GM10847 (cell line): Measurements from ENCODE around the gene PYCR2.

Experiments
- POLR2A ChIP-seq: IDR thresholded peaks from 2 replicates; pipeline ENCODE4 v1.6.1; 2011; ENCODE audit not compliant: insufficient read length; ENCODE audit errors: extremely low read depth

The PYCR2 gene

DNA sequence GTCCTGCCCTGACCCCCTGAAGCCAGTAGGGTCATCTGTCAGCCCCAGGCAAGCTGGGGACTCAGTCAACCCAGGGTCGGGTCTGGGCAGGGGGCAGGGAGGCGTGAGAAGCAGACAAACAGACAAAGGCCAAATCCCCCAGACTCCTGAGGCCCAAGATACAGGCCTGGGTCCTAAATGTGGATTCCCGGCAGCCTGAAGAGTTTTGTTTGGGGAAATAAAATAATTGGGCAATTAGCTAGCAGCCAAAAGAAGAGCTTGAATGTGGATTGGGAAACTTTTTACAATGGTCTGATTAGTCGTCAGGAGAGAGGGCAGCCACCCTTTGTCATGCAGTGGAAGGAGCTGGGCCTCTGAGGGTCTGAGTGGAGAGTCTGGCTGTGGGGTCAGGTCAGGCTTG, 21.5 kb upstream of the PYCR2 start:
- no peak for TF ChIP-seq POLR2A

DNA sequence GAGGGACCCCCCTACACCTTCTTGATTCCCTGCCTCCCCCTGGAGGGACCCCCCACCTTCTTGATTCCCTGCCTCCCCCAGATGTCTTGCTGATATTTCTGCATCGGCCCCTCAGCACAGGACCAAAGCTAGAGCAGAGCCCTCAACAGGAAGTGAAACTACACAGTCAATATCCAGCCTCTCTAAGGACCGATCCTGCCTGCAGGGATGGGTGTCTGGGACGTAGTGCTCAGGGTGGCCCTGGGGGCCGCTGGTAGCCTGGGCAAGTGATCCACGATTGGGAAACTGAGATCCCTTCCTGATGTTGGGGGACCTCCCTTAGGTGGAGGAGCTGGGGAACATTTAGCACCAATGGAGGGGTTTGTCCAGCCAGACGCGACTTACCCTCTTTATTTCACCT, 20.9 kb upstream of the PYCR2 start:
- no peak for TF ChIP-seq POLR2A

DNA sequence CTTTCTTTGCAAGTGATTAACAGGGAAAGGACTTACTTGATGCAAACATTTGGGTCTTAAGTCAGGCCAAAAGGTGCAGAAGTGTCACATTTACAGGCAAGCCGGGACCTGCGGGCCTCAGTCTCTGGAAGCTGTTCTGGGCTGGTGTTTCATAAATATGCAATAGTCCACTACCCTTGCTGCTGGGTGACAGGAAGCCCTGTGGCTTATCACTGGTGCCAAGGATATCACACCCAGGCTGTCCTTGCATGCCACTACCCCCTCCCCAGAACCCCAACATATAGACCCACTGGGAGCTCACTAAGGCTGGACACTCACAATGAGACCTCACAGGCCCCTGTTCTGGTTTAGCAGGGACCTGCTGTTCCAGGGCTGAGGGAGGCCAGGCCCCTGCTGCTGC, 20.3 kb upstream of the PYCR2 start:
- no peak for TF ChIP-seq POLR2A

DNA sequence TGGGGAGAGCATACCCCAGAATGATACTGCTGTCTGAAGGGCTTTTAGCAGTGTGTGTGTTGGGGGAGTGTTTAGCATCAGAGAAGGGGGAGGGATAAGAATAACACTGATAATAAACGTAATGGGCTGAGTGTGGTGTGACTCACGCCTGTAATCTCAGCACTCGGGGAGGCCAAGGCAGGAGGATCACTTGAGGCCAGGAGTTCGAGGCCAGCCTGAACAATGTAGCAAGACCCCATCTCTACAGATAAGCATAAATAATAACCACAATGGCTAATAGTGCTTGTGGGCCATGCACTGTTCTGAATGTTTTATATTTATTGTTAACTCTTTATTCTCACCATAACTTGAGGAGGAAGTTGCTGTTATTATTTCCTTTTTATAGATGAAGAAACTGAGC, 19.5 kb upstream of the PYCR2 start:
- TF ChIP-seq POLR2A: no peak

DNA sequence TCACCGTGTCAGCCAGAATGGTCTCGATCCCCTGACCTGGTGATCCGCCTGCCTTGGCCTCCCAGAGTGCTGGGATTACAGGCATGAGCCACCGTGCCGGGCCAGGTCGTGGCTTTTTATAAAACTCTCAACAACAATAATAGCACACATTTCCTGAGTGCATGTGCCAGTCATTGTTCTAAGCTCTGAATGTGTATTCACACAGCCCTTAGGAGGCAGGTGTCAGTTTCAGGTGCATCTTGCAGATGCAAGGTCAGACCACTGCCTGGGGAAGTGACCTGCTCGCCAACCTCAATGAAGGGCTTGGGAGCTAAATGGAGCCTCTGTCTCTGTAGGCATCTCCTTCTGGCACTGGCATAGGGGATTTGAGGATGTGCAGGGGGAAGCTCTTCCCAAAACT, 18.5 kb upstream of the PYCR2 start:
- no peak for TF ChIP-seq POLR2A

DNA sequence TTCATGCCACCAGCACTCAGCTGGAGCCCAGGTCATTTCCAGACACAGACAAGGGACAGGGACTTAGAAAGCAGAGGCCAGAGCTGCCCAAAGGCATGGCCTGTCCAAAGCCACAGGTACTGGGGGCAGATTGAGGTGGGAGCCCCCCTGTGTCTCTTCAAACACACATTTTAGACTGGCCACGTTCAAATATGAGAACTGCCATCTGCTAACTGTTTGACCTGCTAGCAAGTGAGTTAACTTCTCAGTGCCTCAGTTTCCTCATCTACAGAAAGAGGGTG, 17.8 kb upstream of the PYCR2 start:
- no peak for TF ChIP-seq POLR2A

DNA sequence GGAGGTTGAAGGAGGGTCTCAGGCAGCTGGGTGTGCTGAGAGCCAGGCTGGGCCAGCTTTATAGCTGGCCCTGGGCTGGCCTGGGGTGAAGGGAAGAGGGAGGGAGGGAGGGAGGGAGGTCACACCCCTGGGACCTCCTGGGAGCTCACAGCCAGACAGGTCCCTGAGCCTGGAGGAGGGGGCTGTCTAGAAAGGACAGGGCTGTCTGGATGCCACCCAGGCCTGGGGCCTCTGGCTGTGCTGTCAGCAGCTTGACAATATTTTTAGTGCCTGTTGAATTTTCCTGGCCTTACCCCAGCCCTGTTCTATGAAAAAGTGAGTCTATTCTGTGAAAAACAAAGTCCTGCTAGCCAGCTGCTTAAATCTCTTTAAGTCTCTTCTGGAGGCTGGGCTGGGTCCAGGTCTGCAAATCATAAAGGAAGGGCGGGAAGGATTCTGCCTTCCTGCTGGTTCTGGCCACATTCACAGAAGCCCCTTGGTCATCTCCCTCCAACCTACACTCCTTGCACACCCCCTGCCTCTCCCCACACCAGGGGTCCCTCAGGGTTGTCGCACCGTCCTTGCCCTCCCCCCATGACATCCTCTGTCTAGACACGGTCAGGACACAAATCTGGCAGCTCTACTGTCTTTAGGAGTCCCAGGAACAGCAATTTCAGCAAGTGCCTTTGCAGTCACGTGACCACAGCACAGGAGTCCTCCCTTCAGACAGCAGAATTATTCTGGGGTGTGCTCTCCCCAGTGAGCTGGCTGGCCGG, 17.3 kb upstream of the PYCR2 start, which contains the start of gene LEFTY2:
LEFTY2 (minus strand) TSS at position 34 of the 755 bp plus-strand sequence. CDS start 80 bp downstream, outside the sequence.
- TF ChIP-seq POLR2A: no peak

DNA sequence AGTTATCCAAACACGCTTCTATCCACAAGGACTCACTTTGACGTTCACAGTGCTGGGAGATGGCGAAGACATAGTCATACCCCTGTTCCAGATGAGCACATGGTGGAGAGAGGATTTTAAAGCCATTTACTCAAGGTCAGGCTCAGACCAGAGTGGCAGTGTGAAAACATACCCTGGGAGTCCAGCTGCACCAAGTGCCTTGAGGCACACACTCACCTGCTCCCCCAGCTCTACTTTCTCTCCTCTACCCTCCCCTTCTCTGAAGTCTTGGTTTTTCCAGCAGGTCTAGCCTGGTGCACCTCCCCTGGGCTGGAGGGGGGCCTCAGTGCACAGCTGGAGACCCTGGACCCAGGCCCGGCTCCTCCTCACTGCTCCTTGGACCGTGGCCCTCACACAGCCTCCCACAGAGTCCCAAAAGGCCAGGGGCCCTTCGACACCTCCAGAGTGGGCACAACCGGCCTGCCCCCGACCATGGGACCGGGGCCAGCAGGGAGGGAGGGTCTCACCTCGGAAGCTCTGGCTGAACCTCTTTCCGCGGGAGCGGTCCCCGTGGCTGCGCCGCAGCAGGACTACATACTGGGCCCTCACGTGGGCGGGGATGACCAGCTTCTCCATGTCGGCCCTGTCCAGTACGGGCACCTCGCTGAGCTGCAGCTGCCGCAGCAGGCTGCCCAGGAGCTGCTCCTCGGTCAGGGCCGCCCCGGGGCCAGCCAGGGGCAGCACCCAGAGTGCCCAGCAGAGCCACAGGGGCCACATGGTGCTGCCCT, 16.5 kb upstream of the PYCR2 start:
- TF ChIP-seq POLR2A: no peak

DNA sequence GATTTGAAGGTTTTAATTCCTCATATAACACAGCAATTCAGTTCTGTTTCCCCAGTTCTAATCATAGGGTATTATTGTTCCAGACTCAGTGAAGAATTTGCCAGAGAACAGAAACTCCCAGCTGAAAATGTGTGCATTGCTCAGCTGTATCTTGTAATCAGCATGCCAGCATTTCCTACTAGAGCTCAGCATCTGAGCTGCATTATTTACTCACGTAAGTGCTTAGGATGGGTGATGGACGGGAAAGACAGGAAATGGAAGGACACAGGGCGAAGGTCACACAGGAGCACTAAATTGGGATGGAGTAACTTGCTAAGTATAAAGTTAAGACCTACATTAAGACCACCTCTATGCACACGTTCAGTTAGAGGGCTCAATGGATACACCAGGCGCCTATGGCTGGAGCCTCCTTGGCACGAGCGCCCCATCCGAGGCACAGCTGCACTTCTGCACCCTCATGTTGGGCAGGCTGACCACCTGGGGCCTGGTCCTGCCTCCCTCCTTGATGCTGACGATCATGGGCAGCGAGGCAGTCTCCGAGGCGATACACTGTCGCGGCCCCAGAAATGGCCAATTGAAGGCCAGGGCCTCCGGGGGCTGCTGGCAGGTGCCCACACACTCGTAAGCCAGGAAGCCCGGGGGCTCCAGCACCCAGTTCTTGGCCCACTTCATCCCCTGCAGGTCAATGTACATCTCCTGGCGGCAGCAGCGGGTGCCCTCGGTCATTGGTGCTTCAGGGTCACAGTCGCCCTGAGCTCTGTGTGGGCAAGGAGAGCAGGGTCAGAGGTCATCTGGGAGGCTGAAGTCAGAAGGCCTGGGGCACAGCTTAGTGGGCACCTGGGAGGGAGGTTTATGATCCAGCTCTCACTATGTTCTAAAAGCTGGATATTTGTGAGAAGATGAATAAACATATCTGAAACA, 13.3 kb upstream of the PYCR2 start:
- TF ChIP-seq POLR2A: no peak

DNA sequence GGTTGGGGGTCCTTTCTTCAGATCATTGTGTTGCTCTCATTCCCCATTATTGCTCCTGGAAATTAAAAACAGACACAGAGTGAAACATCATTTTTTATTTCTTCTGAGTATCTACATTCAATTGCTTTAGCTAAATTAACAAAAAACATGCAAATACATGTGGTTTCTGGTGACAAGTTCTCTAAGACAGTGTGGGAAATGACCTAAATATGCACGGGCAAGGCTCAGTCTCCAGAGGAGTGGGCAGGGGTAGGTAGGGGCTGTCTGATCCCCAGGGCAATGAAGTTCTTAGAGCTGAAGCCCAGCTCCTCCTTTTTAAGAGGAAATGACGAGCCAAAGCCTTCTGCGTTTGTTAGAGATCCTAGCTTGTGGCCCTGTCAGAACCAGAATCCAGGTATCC, 12.5 kb upstream of the PYCR2 start:
- TF ChIP-seq POLR2A: no peak

DNA sequence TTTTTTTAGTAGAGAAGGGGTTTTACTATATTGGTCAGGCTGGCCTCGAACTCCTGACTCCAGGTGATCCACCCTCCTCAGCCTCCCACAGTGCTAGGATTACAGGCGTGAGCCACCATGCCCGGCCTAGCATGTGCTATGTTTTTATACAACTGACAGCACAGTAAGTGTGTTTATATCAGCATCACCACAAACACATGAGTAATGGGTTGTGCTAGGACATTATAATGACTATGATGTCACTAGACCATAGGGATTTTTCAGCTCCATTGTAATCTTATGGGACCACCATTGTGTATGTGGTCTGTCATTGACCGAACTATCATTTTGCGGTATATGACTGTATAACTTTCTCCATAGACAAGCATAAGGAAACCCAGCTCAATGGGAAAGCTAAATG, 10.7 kb upstream of the PYCR2 start:
- TF ChIP-seq POLR2A: no peak

DNA sequence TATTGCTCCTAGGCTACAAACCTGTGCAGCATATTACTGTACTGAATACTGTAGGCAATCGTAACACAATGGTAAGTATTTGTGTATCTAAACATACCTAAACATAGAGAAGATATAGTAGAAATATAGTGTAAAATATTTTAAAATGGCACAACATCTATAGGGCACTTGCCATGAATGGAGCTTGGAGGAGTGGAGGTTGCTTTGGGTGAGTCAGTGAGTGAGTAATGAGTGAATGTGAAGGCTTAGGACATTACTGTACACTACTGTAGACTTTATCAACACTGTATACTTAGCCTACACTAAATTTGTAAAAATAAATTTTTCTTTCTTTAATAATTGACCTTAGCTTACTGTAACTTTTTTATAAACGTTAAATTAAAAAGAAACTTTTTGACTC, 9.0 kb upstream of the PYCR2 start:
- TF ChIP-seq POLR2A: no peak

DNA sequence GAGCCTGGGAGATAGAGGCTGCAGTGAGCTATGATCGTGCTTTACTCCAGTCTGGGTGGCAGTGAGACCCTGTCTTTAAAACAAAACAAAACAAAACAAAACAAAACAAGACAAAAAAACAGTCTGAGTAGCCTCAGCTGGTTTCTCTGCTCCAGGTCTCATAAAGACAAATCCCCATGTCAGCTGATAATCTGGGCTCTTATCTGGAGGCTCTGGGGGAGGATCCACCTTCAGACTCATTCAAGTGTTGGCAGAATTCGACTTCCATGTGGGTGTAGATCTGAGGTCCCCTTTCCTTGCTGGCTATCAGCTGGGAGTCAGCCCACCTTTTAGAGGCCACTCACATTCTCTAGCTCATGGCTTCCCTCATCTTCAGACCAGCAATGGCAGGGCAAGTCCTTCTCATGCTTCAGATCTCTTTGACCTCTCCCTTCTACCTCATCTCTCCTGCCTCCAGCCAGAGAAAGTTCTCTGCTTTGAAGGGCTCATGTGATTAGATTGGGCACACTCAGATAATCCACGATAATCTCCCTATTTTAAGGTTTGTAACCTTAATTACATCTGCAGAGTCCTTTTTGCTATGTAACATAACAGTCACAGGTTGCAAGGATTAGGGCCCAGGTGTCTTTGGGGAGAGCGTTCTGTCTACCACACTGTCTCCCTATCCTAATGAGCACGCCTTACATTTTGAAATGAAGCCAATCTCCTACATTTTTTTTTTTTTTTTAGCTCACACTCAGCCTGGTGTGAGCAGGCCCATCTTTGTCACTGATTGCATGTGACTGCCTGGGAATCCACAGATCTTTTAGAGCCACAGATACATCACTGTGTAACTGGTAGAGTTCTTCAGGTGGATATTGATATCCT, 7.5 kb upstream of the PYCR2 start:
- no peak for TF ChIP-seq POLR2A

DNA sequence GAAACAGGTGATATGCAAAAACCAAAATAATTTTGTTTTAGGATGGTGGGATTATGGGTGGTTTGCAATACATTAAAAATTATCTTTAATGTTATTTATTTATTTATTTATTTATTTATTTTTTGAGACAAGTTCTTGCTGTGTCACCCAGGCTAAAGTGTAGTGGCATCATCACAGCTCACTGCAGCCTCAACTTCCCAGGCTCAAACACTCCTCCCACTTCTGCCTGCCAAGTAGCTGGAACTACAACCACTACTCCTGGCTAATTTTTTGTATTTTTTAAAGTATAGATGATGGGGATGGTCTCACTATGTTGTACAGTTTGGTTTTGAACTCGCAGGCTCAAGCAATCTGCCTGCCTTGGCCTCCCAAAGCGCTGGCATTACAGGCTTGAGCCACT, 6.5 kb upstream of the PYCR2 start:
- TF ChIP-seq POLR2A: no peak
